Hepatic stellate cell (primary cell): ENCODE measurements around the gene ORM2.

Experiments used
- DNase-seq: peaks from one replicate; pipeline ENCODE4 v3.0.0; 2011; ENCODE audit warnings: low spot score

ORM2 gene

GRCh38 chr9:114350636-114351401 lies 21.1 kb downstream of the ORM2 start:
- DNase-seq, result no peak

GRCh38 chr9:114351932-114352331 lies 22.3 kb downstream of the ORM2 start:
- no peak for DNase-seq

DNA sequence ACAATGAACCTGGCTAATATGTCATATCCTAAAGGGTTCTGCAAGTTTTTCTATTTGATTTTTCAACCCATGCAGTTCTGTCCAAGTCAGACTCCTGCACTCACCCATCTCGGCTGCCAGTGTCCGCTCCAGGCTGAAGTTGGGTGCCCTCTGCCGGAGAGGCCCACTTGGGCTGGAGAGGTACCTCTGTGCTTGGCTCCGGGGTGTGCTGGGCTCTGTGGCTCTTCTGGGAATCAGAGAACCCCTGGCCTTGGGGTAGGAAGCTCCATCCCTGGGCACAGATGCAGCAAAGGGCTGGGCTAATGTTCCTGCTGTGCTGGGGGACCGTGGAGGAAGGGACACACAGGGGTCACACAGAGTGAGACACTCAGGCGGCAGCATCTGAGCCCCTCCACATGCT lies 26.2 kb downstream of the ORM2 start:
- no peak for DNase-seq

DNA sequence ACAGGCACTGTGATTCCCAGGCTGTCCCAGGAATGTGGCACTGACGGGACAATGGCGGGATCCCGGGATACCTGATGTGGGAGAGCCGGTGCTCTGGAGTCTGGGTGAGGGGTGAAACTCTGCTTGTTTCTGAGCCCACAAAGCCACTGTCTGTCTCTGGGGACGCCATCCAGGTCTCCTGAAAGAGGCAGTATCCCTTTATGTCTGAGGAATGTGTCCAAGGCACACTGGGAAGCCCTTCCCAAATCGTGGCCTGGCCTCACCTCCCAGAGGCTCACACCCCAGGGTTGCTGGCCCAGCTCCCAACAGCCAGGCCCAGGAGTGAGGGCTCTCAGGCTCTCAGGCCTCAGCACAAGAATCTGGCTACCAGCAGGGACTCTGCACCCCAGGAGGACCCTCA lies 27.1 kb downstream of the ORM2 start:
- no peak for DNase-seq

DNA sequence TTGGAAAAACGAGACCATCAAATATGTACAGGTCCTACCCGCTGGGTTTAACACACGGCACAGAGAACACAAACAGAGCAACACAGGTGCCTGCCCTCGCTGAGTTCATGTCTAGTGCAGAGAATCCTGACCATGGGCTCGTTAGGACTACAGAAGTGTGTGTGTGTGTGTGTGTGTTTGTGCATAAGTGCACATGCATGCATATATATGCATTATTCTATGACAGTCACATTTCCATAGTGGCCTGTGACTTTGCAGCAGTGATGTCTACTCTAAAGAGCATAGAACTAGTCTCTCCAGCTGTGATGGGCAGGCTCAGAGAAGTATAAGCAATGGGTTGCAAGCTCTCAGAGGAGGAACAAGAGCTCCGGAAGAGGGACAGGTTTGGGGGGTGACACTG lies 27.7 kb downstream of the ORM2 start:
- DNase-seq, result no peak

DNA sequence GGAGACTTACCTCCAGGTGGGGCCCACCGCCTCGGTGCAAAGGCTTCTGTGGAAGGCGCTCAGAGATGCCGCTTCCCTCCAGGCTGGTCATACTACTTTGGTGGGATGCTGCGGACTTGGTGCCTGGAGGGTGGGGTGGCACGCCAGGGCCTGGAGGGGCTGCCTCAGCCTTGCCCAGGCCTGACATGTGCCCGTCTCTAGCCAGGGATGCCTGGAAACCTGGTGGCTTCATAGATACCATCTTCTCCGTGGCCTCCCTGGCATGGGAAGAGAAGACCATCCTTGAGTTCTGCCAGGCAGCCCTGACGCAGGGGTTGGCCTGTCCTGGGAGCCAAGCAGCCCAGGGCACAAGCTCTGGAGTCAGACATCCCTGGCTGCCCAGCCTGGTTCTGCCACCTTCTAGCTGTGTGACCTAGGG lies 28.3 kb downstream of the ORM2 start:
- DNase-seq, result no peak

- DNase-seq, result no peak
These were observed 30.1 kb downstream of the ORM2 start for GRCh38 chr9:114359801-114360200.

DNA sequence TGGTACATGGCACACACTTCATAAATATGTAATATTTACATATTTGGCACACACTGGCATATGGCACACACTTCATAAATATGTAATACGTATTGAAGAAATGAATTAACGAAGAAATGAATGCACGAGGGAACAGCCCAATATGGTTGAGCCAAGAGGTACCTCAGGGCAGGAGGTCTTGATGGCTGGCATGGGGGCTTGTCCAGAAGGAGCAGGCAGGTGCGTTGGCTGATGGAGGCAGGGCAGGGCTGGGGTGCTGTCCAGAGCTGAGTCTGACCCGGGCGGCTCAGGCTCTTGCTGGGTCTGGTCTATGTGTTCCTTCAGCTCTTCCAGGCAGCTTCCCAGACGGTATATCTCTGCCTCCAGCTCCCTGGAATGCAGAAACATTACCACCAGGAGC lies 31.9 kb downstream of the ORM2 start:
- DNase-seq, result no peak

DNA sequence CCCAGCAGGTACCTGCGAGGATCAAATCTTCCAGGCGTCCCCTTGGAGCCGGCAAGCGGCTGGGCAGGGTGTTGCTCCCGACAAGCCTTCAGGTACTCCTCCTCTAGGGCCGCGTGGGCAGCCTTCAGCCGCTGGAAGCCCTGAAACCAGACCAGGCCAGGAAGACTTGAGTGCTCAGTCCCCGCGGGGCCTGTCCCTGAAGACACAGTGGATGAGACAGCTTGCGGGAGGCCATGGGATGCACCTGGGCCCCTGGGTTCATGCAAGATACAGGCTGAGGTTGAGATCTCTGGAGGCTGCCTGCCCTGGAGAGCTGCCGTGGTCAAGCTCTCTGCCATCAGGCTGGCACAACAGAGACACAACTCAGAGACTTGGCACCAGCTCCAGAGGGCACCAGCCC lies 32.7 kb downstream of the ORM2 start:
- DNase-seq, result no peak

- DNase-seq, result no peak
These were observed 33.8 kb downstream of the ORM2 start for GRCh38 chr9:114363424-114363823.

GRCh38 chr9:114364134-114365041 lies 34.7 kb downstream of the ORM2 start:
- DNase-seq, result peak; percentile 73

DNA sequence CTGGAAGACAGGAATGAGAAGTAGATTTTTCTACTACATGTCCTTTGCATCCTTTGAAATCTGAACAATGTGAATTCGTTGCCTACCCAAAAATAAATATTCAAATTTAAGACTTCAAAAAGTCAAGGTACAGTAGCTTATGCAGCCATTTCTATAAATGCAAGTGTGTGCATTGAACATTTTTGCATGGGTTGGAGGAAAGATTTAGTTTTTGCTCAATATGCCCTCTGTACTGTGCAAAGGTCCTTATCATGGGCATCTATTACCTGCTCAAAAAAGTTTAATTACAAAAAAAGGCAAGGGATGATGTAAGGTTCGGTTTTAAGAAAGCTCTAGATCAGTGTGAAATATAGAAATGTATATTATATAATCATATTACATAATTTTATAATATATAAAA lies 35.5 kb downstream of the ORM2 start:
- DNase-seq, result no peak

DNA sequence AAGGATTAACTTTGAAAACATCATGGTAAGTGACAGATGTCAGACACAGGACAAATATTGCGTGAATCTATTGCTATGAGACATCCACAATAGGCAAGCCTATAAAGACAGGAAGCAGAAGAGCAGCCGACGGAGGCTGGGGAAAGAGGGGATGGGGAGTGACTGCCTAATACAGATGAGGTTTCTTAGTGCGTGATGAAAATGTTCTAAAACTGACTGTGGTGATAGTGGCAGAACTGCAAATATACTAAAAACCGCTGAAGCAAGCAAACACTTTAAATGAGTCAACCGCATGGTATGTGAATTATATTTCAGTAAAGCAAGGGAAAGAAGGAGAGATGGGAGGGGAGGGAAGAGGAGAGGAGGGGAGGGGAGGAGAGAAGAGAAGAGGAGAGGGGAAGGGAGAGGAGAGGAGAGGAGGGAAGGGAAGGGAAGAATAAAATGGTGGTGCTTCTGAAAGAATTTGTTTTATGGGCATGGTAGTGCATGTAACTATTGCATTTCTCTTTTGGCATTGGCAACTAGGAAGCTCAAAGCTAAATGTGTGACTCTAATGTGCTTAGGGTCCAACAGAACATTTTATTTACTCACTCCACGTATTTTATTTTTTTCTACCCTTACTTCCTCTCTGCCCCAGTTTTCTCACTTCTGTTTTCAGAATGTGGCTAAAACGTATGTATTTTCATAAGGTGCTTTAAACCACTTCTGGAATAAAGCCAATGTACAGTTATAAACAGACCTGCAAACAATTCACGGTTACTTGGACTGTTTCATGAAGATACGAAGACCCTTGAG lies 36.9 kb downstream of the ORM2 start:
- DNase-seq, result peak; percentile 86

DNA sequence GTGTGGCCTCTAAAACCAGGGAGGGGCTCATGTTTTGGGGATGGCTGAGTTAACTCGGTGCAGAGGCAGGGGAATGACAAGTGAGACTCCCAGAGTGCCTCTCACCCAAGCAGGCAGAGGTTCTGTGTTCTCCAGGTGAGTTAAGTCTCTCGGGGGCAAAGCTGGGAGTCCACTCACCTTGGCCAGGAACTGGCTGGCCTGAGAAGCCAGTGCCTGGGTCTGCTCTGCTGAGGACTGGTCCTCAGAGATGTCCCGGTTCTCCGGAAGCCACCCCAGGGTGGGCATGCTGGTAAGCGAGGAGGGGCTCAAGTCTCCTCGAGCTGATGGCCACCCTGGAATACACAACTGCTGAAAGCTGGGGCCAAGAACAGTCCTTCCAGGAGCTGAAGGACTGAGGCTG lies 37.7 kb downstream of the ORM2 start:
- DNase-seq, result no peak

DNA sequence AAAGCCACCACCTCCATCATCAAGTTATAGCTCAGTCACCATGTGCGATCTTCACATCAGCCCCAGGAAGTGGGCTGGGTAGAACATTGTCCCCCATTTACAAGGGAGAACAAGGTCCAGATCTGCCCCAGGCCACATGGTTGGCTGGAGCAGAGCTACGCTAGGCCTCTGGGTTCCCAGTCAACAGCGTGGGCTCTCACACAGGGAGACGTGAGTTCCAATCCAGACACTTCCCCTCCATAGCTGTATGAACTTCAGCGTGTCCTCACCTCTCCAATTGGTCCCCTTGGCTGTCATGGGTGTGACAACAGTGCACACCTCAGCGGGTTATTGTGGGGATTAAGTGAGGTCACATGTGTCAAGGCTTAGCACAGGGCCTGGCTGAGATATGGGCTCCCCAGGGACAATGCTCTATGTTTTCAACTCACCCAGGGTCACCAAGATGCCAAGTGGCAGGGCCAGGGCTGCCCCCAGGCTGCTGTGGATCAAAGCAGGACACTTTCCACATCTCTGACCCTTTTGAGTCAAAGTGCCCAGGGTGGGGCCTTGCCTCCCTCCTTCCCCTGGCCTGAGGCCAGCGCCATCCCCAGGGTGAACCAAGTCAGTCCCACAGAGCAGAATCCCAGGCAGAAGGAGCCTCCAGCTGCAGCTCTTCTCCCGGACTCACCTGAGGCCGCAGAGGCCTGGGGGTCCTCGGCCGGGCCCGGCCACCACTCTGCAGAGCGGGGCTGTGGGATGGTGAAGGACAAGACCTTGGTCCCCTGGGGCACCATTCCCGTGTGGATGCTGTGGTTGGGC lies 38.3 kb downstream of the ORM2 start:
- DNase-seq, result no peak

GRCh38 chr9:114369216-114370130 lies 39.8 kb downstream of the ORM2 start:
- no peak for DNase-seq

DNA sequence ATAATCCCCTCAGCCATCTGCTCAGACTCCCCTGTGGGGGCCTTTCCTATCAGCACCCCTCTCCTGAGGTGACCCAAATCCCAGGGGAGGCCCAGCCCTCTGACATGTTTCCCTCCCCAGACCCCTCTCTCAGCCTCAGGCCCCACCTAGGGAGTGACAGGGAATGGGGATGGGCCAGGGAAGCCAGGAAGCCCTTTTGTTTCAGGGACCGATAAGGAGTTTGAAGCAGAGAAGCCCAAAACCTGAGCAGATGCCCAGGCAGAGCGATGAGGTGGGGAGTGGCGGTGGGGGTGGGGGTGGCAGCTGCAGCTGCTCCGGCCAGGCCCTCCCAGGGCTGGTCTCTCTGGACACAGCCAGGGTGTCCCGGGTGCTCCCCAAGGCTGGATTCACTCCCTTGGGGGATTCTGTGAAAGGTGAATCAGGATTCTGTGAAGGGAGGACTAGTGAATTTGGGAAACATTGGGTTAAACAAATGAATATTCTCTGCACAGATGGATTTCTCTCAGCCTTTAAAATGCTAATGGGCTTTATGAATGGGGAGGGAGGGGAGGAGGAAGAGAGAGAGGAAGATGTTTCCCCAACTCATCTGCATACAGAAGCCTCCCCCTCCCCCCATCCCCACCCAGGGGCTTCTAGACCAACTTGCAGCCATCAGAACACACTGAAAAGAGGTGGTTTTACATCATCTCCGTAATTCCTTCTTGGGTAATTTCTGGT lies 40.7 kb downstream of the ORM2 start:
- DNase-seq, result no peak

GRCh38 chr9:114370968-114371320 lies 41.3 kb downstream of the ORM2 start:
- no peak for DNase-seq

DNA sequence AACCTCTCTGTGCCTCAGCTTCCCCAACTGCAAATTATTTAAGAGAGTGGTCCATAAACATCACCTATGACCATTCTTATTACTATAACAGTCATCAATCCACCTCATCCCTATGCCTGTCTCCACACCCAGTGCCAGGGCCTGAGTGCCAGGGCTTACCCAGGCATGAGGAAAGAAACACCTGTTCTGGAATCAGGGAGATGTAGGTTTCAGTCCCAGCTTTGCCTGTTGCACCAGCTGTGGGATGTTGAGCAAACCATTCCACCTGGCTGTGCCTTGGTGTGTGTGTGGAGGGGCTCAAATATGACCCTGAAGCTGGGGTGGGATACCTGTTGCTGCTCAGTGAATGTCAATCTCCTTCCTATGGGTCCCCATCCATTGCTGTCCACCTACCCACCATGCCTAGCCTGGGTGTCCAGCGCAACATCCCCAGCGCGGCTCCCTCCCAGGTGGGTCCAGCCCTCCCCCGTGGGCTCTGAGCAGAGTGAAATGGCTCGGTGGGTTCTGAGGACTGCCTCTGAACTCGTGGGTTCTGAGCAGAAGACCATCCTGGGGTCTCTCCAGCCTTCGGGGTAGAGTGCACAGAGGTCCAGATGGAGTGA lies 41.8 kb downstream of the ORM2 start:
- DNase-seq, result no peak
